Neuronal stem cell (in vitro differentiated cells): ENCODE measurements around the gene C1QTNF1.

Experiments used
- DNase-seq: peaks from one replicate; pipeline ENCODE4 v3.0.0-alpha.2; 2013; ENCODE audit warnings: low spot score
- H2AFZ ChIP-seq: one replicate; pipeline ENCODE4 v1.6.1; 2013; ENCODE audit warnings: mild to moderate bottlenecking, low read length, inconsistent platforms
- H2AK5ac ChIP-seq: 2 replicates; pipeline ENCODE4 v1.6.1; 2013; ENCODE audit warnings: low read depth, mild to moderate bottlenecking, inconsistent platforms, low read length, moderate library complexity, mixed read lengths
- H2BK120ac ChIP-seq: 2 replicates; pipeline ENCODE4 v1.6.1; 2013; ENCODE audit warnings: low read depth, mild to moderate bottlenecking, inconsistent platforms, low read length, moderate library complexity, mixed read lengths
- H2BK12ac ChIP-seq: one replicate; pipeline ENCODE4 v1.6.1; 2013; ENCODE audit warnings: low read length, inconsistent platforms
- H2BK15ac ChIP-seq: 2 replicates; pipeline ENCODE4 v1.6.1; 2013; ENCODE audit warnings: mild to moderate bottlenecking, low read length, inconsistent platforms, mixed read lengths
- H2BK5ac ChIP-seq: one replicate; pipeline ENCODE4 v1.6.1; 2013; ENCODE audit warnings: inconsistent platforms, mild to moderate bottlenecking, low read length, moderate library complexity
- H3K14ac ChIP-seq: one replicate; pipeline ENCODE4 v1.6.1; 2013; ENCODE audit warnings: low read length, inconsistent platforms
- H3K18ac ChIP-seq: 2 replicates; pipeline ENCODE4 v1.6.1; 2013; ENCODE audit warnings: low read length, inconsistent platforms
- H3K23ac ChIP-seq: 2 replicates; pipeline ENCODE4 v1.6.1; 2013; ENCODE audit warnings: low read depth, mild to moderate bottlenecking, mixed read lengths, low read length, inconsistent platforms; ENCODE audit not compliant: poor library complexity
- H3K27ac ChIP-seq: replicated peaks from 3 replicates; pipeline ENCODE4 v1.5.1; 2013; ENCODE audit warnings: low read length, inconsistent platforms
- H3K27me3 ChIP-seq, 3 experiments: 2 replicates each; pipeline ENCODE4 v1.6.1; 2013; ENCODE audit warnings: low read length in 3 of 3, mild to moderate bottlenecking in 2 of 3, inconsistent platforms in 1 of 3, low read depth in 1 of 3, mixed read lengths in 1 of 3, moderate library complexity in 1 of 3; ENCODE audit not compliant: control insufficient read depth in 3 of 3, insufficient read depth in 3 of 3
- H3K36me3 ChIP-seq, 2 donors: replicated peaks in 1 of 2; 2 replicates each; pipeline ENCODE4 v1.6.1; 2013; ENCODE audit warnings: low read length in 2 of 2; ENCODE audit not compliant: control insufficient read depth in 2 of 2, insufficient read depth in 2 of 2
- H3K4ac ChIP-seq: 2 replicates; pipeline ENCODE4 v1.6.1; 2013; ENCODE audit warnings: inconsistent platforms, mild to moderate bottlenecking, low read length, moderate library complexity
- H3K4me1 ChIP-seq, 2 donors: 1 replicate in 1 of 2; 2 replicates in 1 of 2; pipeline ENCODE4 v1.6.1; 2013; ENCODE audit warnings: low read length in 2 of 2, low read depth in 1 of 2; ENCODE audit not compliant: control insufficient read depth in 2 of 2, insufficient read depth in 1 of 2
- H3K4me2 ChIP-seq: one replicate; pipeline ENCODE4 v1.6.1; 2013; ENCODE audit warnings: mild to moderate bottlenecking, low read length, inconsistent platforms; ENCODE audit not compliant: insufficient read depth, poor library complexity, severe bottlenecking
- H3K4me3 ChIP-seq, 2 donors: 2 replicates each; pipeline ENCODE4 v1.5.1; 2013; ENCODE audit warnings: low read length in 2 of 2, mild to moderate bottlenecking in 2 of 2, inconsistent platforms in 1 of 2, moderate library complexity in 1 of 2
- H3K79me1 ChIP-seq: one replicate; pipeline ENCODE4 v1.6.1; 2013; ENCODE audit warnings: low read depth, mild to moderate bottlenecking, inconsistent platforms, low read length, moderate library complexity
- H3K9ac ChIP-seq: one replicate; pipeline ENCODE4 v1.6.1; 2013; ENCODE audit warnings: mild to moderate bottlenecking, low read depth, low read length, inconsistent platforms; ENCODE audit not compliant: poor library complexity
- H3K9me3 ChIP-seq, 2 donors: replicated peaks in 1 of 2; 2 replicates each; pipeline versions ENCODE3 to v1.6.1; 2013; ENCODE audit warnings: low read length in 2 of 2, mild to moderate bottlenecking in 2 of 2, inconsistent platforms in 1 of 2, low read depth in 1 of 2, mixed read lengths in 1 of 2, moderate library complexity in 1 of 2; ENCODE audit not compliant: control insufficient read depth in 2 of 2, insufficient read depth in 1 of 2
- H4K8ac ChIP-seq: one replicate; pipeline ENCODE4 v1.6.1; 2013; ENCODE audit warnings: low read depth, mild to moderate bottlenecking, inconsistent platforms, low read length, moderate library complexity
- H4K91ac ChIP-seq: one replicate; pipeline ENCODE4 v1.6.1; 2013; ENCODE audit warnings: low read length, low read depth, mild to moderate bottlenecking, inconsistent platforms; ENCODE audit not compliant: poor library complexity
- WGBS, 2 donors: extraction: QIAGEN DNeasy Blood & Tissue Kit; methylation state at CpG; one replicate each; pipeline ENCODE4 v1.1.7; 2013; ENCODE audit warnings: missing lambda C conversion rate in 2 of 2, mixed read lengths in 1 of 2; ENCODE audit not compliant: insufficient read length in 2 of 2, insufficient replicate concordance in 1 of 2; ENCODE audit errors: extremely low coverage in 2 of 2; 5-methylcytosine and 5-hydroxymethylcytosine counted together

C1QTNF1 gene

DNA sequence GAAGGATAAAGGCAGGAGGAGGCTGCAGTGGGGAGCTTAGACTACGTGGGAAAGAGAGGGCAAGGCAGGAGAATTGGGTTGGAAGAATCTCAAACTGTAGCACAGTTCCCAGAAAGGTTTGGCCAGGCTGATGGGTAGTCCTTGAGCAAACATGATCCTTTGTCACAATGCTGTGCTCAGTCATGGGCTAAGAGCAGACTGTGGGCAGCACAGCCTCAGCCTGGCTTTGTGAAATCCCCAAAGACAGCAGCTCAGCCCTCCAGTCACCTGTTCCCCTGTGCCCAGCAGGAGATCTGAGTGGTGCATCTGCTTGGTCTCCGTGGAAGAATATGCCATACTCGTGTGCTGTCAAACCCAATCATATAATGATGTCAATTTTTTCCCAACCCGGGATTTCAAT is 40.1 kb downstream of the C1QTNF1 start:
- Histone ChIP-seq H3K27me3 (peaks cover 0 to 10% (median 0%) of the 10 kb centered on the region in 3 experiments), H4K8ac (no peak overlapping the region), H3K18ac (no peak overlapping the region), H3K23ac (no peak overlapping the region), H3K36me3 (no peaks in the 10 kb centered on the region), H2BK5ac (no peak overlapping the region), H2BK120ac (no peak overlapping the region), H3K4ac (no peak overlapping the region), H2BK12ac (no peak overlapping the region), H3K9ac (no peak overlapping the region), H4K91ac (no peak overlapping the region), H3K4me1 (no peaks in the 10 kb centered on the region), H3K79me1 (no peaks in the 10 kb centered on the region), H2AFZ (no peak overlapping the region), H2BK15ac (no peak overlapping the region), H3K4me2 (no peak overlapping the region), H3K4me3 (no peak overlapping the region), H3K14ac (no peak overlapping the region), H3K27ac (no peak overlapping the region), H2AK5ac (no peak overlapping the region), H3K9me3 (no peaks in the 10 kb centered on the region)
- no peak for DNase-seq
- no CpG with 5 or more reads among the region's 4 CpGs for WGBS, 2 donors

DNA sequence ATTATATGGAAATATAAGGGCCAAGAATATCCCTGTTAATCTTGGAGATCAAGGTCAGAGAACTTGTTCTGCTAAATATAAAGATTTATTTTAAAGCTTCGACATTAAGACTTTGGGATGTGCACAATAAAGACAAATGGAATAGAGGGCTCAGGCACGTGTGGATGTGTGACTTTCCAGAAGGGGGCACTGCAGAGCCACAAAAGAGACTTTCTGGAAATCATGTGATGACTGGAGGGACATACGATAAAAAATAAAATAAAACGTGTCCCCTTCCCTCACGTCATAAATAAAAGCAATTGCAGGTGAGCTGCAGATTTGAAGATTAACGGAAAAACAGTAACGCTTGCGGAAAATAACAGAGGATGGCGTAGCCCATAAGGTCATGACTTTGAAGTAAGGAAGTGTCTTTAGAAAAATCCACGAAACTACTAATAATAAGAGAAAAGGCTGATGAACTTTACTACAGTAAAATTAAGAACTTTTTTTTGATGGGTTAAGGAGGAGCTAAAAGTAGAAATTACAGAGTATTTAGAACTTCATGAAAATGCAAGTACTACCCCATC is 41.2 kb downstream of the C1QTNF1 start:
- Histone ChIP-seq H3K23ac (no peak overlapping the region), H2BK5ac (no peak overlapping the region), H2AFZ (no peak overlapping the region), H3K4me3 (no peak overlapping the region), H3K18ac (no peak overlapping the region), H2AK5ac (no peak overlapping the region), H3K27ac (no peak overlapping the region), H4K8ac (no peak overlapping the region), H2BK15ac (no peak overlapping the region), H2BK120ac (no peak overlapping the region), H3K4me1 (no peaks in the 10 kb centered on the region), H3K36me3 (no peaks in the 10 kb centered on the region), H3K4ac (no peak overlapping the region), H3K14ac (no peak overlapping the region), H3K4me2 (no peak overlapping the region), H3K9ac (no peak overlapping the region), H2BK12ac (no peak overlapping the region), H3K9me3 (no peaks in the 10 kb centered on the region), H3K27me3 (peaks cover 0 to 17% (median 0%) of the 10 kb centered on the region in 3 experiments), H3K79me1 (no peaks in the 10 kb centered on the region), H4K91ac (no peak overlapping the region)
- WGBS, 2 donors, result no CpG with 5 or more reads among the region's 10 CpGs
- DNase-seq, result no peak

DNA sequence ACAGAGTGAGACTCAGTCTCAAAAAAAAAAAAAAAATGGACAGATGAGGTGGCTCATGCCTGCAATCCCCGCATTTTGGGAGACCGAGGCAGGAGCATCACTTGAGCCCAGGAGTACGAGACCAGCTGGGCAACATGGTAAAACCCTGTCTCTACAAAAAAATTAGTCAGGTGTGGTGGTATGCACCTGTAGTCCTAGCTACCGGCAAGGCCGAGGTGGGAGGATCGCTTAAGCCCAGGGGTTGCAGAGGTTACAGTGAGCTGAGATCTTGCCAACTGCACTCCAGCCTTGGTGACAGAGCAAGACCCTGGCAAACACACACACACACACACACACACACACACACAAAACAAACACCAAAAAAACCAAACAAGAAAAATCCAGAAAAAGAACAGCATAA is 43.0 kb downstream of the C1QTNF1 start:
- Histone ChIP-seq H3K9ac (no peak overlapping the region), H4K8ac (no peak overlapping the region), H2BK5ac (no peak overlapping the region), H3K27ac (no peak overlapping the region), H4K91ac (no peak overlapping the region), H3K79me1 (no peaks in the 10 kb centered on the region), H3K27me3 (peaks cover 0 to 24% (median 2%) of the 10 kb centered on the region in 3 experiments), H3K9me3 (no peaks in the 10 kb centered on the region), H2BK120ac (no peak overlapping the region), H3K4me3 (no peak overlapping the region), H2AFZ (no peak overlapping the region), H2BK15ac (no peak overlapping the region), H3K23ac (no peak overlapping the region), H3K14ac (no peak overlapping the region), H3K4ac (no peak overlapping the region), H3K36me3 (no peaks in the 10 kb centered on the region), H3K4me1 (no peaks in the 10 kb centered on the region), H2AK5ac (no peak overlapping the region), H3K18ac (no peak overlapping the region), H2BK12ac (no peak overlapping the region), H3K4me2 (no peak overlapping the region)
- no peak for DNase-seq
- no CpG with 5 or more reads among the region's 6 CpGs for WGBS, 2 donors

DNA sequence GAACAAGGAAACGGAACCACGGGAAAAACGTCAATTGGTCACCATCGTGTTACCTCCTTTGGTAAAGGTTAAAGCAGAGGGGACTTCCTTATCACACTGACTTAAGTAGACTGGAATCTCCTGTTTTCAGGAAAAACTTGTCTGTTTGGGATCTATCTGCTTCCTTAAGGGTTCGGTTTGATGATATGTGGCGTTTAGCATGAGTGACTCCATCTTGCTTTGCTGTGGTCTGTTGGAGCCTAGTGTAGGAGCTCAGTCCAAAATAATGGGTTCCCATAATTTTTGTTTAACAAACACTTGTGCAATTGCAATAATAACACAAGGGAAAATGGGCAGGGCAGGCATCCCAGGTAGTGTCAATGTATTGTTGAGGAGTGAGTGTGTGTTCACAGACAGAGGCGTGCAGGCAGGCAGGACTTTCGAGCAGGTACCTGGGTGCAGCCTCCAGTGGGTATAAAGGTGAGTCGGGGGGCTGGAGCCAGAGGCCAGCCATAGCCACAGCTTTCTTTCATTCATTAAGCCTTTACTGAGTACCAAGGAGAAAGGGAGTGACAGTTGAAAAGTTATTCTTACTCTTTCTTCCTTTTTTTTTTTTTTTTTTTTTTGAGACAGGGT is 46.4 kb downstream of the C1QTNF1 start:
- no peaks in the 10 kb centered on the region for H3K79me1 ChIP-seq
- no peak overlapping the region for H3K18ac ChIP-seq
- no peak overlapping the region for H2BK5ac ChIP-seq
- H4K91ac ChIP-seq, result no peak overlapping the region
- H3K4me2 ChIP-seq, result no peak overlapping the region
- no peak overlapping the region for H2BK12ac ChIP-seq
- no peak overlapping the region for H3K14ac ChIP-seq
- H3K4me3 ChIP-seq, result no peak overlapping the region
- no peak overlapping the region for H4K8ac ChIP-seq
- no peak overlapping the region for H3K4ac ChIP-seq
- H3K9me3 ChIP-seq, result peaks cover 0 to 2% of the 10 kb centered on the region in 2 donors
- no peak overlapping the region for H2BK120ac ChIP-seq
- H3K36me3 ChIP-seq, result no peaks in the 10 kb centered on the region
- H3K23ac ChIP-seq, result peak overlapping the region; percentile 55
- WGBS, 2 donors, result no CpG with 5 or more reads among the region's 9 CpGs
- H3K9ac ChIP-seq, result no peak overlapping the region
- peaks cover under 1% of the 10 kb centered on the region in 2 donors for H3K4me1 ChIP-seq
- H2BK15ac ChIP-seq, result no peak overlapping the region
- H3K27me3 ChIP-seq, result peaks cover 0 to 30% (median 2%) of the 10 kb centered on the region in 3 experiments
- H3K27ac ChIP-seq, result no peak overlapping the region
- H2AK5ac ChIP-seq, result no peak overlapping the region
- DNase-seq, result no peak
- H2AFZ ChIP-seq, result no peak overlapping the region
